HEK293T (cell line): ENCODE measurements around the gene NOS1.

ENCODE experiments used
- CTCF ChIA-PET: fragments of 350-600 bp; formaldehyde crosslinking; extraction: SDS; loops from one replicate; lab custom pipeline; 2021; ENCODE audit warnings: antibody characterized with exemption, inconsistent platforms; lab: Yijun Ruan, JAX
- POLR2A ChIA-PET: fragments of 350-600 bp; formaldehyde crosslinking; extraction: SDS; loops from one replicate; lab custom pipeline; 2020; ENCODE audit warnings: antibody characterized with exemption, inconsistent platforms; lab: Yijun Ruan, JAX
- DNase-seq: peaks from one replicate; pipeline ENCODE4 v3.0.0; 2012; ENCODE audit warnings: mixed read lengths; ENCODE audit errors: extremely low spot score
- ARNT ChIP-seq: fragments of 450-650 bp; IDR thresholded peaks from 2 replicates; pipeline ENCODE4 v1.6.1; 2017; ENCODE audit warnings: mild to moderate bottlenecking
- BHLHE40 ChIP-seq: fragments of 450-650 bp; IDR thresholded peaks from 2 replicates; pipeline ENCODE4 v1.6.1; 2016; ENCODE audit warnings: mild to moderate bottlenecking, moderate library complexity, borderline replicate concordance
- CTBP1 ChIP-seq: fragments of 450-650 bp; IDR thresholded peaks from 2 replicates; pipeline ENCODE4 v1.6.1; 2016; ENCODE audit warnings: borderline replicate concordance
- ELF4 ChIP-seq: fragments of 450-650 bp; IDR thresholded peaks from 2 replicates; pipeline ENCODE4 v1.6.1; 2017; ENCODE audit warnings: antibody characterized with exemption
- FOXA1 ChIP-seq: fragments of 450-650 bp; IDR thresholded peaks from 2 replicates; pipeline ENCODE4 v1.6.1; 2016; ENCODE audit warnings: mild to moderate bottlenecking
- FOXK2 ChIP-seq: fragments of 450-650 bp; IDR thresholded peaks from 2 replicates; pipeline ENCODE4 v1.6.1; 2016; ENCODE audit warnings: mild to moderate bottlenecking
- FOXM1 ChIP-seq: fragments of 450-650 bp; IDR thresholded peaks from 2 replicates; pipeline ENCODE4 v1.6.1; 2017; ENCODE audit warnings: mild to moderate bottlenecking, borderline replicate concordance
- HDGF ChIP-seq: fragments of 450-650 bp; IDR thresholded peaks from 2 replicates; pipeline ENCODE4 v1.6.1; 2017; ENCODE audit warnings: antibody characterized with exemption, borderline replicate concordance
- L3MBTL2 ChIP-seq: fragments of 450-650 bp; conservative IDR thresholded peaks from 2 replicates; pipeline ENCODE4 v1.6.1; 2016; ENCODE audit warnings: mild to moderate bottlenecking
- LEF1 ChIP-seq: fragments of 450-650 bp; IDR thresholded peaks from 2 replicates; pipeline ENCODE4 v1.6.1; 2017; ENCODE audit warnings: mild to moderate bottlenecking, borderline replicate concordance
- NFRKB ChIP-seq: fragments of 450-650 bp; IDR thresholded peaks from 2 replicates; pipeline ENCODE4 v1.6.1; 2016; ENCODE audit warnings: mild to moderate bottlenecking, moderate library complexity
- PKNOX1 ChIP-seq: fragments of 450-650 bp; IDR thresholded peaks from 2 replicates; pipeline ENCODE4 v1.6.1; 2016
- SP1 ChIP-seq: fragments of 450-650 bp; IDR thresholded peaks from 2 replicates; pipeline ENCODE4 v1.6.1; 2017
- SUZ12 ChIP-seq: fragments of 450-650 bp; IDR thresholded peaks from 2 replicates; pipeline ENCODE4 v1.6.1; 2016; ENCODE audit warnings: mild to moderate bottlenecking
- TARDBP ChIP-seq: fragments of 450-650 bp; IDR thresholded peaks from 2 replicates; pipeline ENCODE4 v1.6.1; 2016
- ZNF384 ChIP-seq: fragments of 450-650 bp; IDR thresholded peaks from 2 replicates; pipeline ENCODE4 v1.6.1; 2016

The NOS1 gene

DNA sequence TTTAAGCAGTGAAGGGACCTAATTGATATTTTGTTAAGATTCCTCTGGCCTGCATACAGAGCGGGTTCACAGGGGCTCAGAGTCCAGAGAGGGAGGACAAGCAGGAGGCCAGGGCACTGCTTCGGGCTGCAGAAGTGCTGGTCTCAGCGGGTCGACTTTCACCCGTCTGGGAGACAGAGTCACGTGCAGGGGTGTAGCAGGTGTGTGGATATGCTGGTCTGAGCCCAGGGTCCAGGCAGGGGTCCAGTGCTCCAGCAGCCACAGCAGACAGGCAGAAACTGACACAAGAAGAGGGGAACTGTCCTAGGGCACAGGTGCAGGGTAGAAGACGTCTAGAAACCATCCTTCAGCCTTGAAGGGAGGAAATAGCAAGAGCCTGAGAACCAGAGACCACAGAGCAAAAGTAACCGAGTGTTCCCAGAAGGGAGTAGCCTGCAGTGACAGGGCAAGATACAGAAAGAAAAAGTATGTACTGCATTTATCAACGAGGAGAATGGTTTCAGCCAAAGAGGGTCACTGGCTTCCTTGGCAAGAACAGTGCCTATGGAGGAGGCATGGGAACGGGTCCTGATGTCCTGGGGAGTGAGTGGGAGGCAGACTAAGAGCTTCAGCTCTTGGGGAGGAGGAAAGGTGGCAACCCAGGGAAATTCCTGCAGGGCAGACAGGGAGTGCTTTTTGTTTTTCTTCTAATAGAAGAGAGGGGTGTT, 199.8 kb downstream of the NOS1 start:
- POLR2A ChIA-PET, result no interaction called here
- DNase-seq, result no peak
- TF ChIP-seq LEF1, result no peak
- TF ChIP-seq HDGF, result no peak
- no peak for TF ChIP-seq SUZ12
- TF ChIP-seq ELF4, result no peak
- no peak for TF ChIP-seq ZNF384
- no peak for TF ChIP-seq NFRKB
- TF ChIP-seq TARDBP, result no peak
- TF ChIP-seq CTBP1, result no peak
- no peak for TF ChIP-seq BHLHE40
- no peak for TF ChIP-seq FOXA1
- no peak for TF ChIP-seq FOXK2
- TF ChIP-seq ARNT, result no peak
- no peak for TF ChIP-seq SP1
- no peak for TF ChIP-seq PKNOX1
- TF ChIP-seq FOXM1, result no peak
- TF ChIP-seq L3MBTL2, result no peak
- CTCF ChIA-PET, result no interaction called here

DNA sequence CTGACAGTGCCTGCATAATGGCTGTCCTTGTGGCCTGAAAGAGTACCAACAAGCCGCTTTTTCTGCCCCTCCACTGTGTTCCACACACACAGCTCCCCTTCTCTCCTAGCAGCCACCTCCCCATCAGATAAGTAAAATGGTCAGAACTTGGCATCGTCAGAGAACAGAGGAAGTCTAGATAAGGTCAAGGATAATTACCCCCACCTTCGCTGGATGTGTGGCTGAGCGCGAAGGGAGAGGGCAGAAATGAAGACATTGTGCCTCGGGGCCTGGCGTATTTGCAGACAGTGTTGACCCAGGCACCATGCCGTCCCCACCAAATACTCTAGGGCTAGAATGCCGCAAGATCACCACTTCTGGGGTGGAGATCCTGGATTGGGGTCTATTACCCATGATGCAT, 201.8 kb downstream of the NOS1 start:
- DNase-seq, result no peak
- no peak for TF ChIP-seq FOXK2
- no peak for TF ChIP-seq FOXM1
- TF ChIP-seq NFRKB, result no peak
- TF ChIP-seq L3MBTL2, result no peak
- no peak for TF ChIP-seq SP1
- TF ChIP-seq PKNOX1, result no peak
- no peak for TF ChIP-seq TARDBP
- no peak for TF ChIP-seq ARNT
- no peak for TF ChIP-seq ELF4
- no peak for TF ChIP-seq ZNF384
- no peak for TF ChIP-seq HDGF
- no peak for TF ChIP-seq SUZ12
- no peak for TF ChIP-seq BHLHE40
- TF ChIP-seq FOXA1, result no peak
- no peak for TF ChIP-seq CTBP1
- TF ChIP-seq LEF1, result no peak
- CTCF ChIA-PET, result no interaction called here
- POLR2A ChIA-PET, result no interaction called here

- TF ChIP-seq LEF1 (no peak), CTBP1 (no peak), HDGF (no peak), FOXM1 (no peak)
- no peak for DNase-seq
- CTCF ChIA-PET, result interaction anchor here (0.7 kb wide), 1 partner anchor 15 kb away, joined by 3 read pairs; no protein-coding TSS in a partner anchor
- POLR2A ChIA-PET, result no interaction called here
Observed at GRCh38 chr12:117158911-117159553, 202.4 kb downstream of the NOS1 start.
